Activated naive CD4-positive, alpha-beta T cell treated with anti-CD3 and anti-CD28 coated beads for 36 hours (primary cell): ENCODE results near the gene CNDP2. TPM values are rescaled to one million over a fixed set of nuclear protein-coding genes. Genes with fewer than 3 reads are reported as not detected.

ENCODE experiments used
- CTCF ChIA-PET: fragments of 350-600 bp; sonication (Branson Sonifier 250); formaldehyde crosslinking; loops from one replicate; lab custom pipeline; 2021; ENCODE audit warnings: antibody characterized with exemption; lab: Charles Lee
- DNase-seq: peaks from one replicate; pipeline ENCODE4 v3.0.0-alpha.2; 2020
- H3K27ac Mint-ChIP-seq: one replicate; pipeline ENCODE4 v1.8.0; 2021; ENCODE audit warnings: mild to moderate bottlenecking, mixed read lengths
- H3K27me3 Mint-ChIP-seq: one replicate; pipeline ENCODE4 v1.8.0; 2021; ENCODE audit warnings: low read depth, mixed read lengths
- H3K36me3 Mint-ChIP-seq: one replicate; pipeline ENCODE4 v1.8.0; 2021; ENCODE audit warnings: low read depth, mixed read lengths
- H3K4me1 Mint-ChIP-seq: one replicate; pipeline ENCODE4 v1.8.0; 2021; ENCODE audit warnings: low read depth, mixed read lengths
- H3K4me3 Mint-ChIP-seq: one replicate; pipeline ENCODE4 v1.8.0; 2021; ENCODE audit warnings: mild to moderate bottlenecking, moderate library complexity, mixed read lengths
- H3K9me3 Mint-ChIP-seq: one replicate; pipeline ENCODE4 v1.8.0; 2021; ENCODE audit warnings: mixed read lengths
- intact Hi-C: fragments of 100-400 bp; cut with micrococcal nuclease; formaldehyde crosslinking; loops from one replicate; pipeline ENCODE4 v1.15.1; 2023
- total RNA-seq, 2 experiments: library from RNA; stranded (reverse); gene quantifications; one replicate each; pipeline ENCODE4 v1.2.3, GENCODE V29; 2021

Gene CNDP2
- total RNA-seq, 2 experiments from 2014 or later: 101 to 107 TPM

DNA sequence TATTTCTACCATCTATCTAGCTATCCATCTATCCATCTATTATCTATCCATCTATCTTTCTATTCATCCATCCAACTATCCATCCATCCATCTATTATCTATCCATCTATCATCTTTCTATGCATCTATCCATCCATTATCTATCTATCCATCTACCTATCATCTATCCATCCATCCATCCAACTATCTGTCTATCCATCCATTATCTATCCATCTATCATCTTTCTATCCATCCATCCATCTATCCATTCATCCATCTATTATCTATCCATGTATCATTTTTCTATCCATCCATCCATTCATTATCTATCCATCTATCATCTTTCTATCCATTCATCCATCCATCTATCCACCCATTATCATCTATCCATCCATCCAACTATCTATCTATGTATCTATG is 76.9 kb downstream of the CNDP2 start:
- H3K4me1 Mint-ChIP-seq: no peaks in the 10 kb centered on the region
- intact Hi-C loops: no loop called here
- H3K4me3 Mint-ChIP-seq: no peak overlapping the region
- no peak overlapping the region for H3K27ac Mint-ChIP-seq
- H3K27me3 Mint-ChIP-seq: peaks cover 11% of the 10 kb centered on the region
- DNase-seq: no peak
- no peaks in the 10 kb centered on the region for H3K36me3 Mint-ChIP-seq
- H3K9me3 Mint-ChIP-seq: no peaks in the 10 kb centered on the region
- CTCF ChIA-PET: no interaction called here

Other genes starting within 250 kb of the CNDP2 start
- 10 to 100 TPM; 77.8 to 78.3 TPM for gene CYB5A, start 204.4 kb upstream of the CNDP2 start, total RNA-seq
- not detected for gene C18orf63, start 180.5 kb upstream of the CNDP2 start, total RNA-seq
- not detected for gene DIPK1C, start 39.1 kb upstream of the CNDP2 start, total RNA-seq
- not detected for gene CNDP1, start 38.1 kb downstream of the CNDP2 start, total RNA-seq
- gene ZNF407, start 101.5 kb downstream of the CNDP2 start, total RNA-seq: 1 to 10 TPM; 9.8 to 9.9 TPM